ENCODE measurements around the gene CP. TPM values are rescaled to one million over a fixed set of nuclear protein-coding genes. Genes with fewer than 3 reads are reported as not detected.

Gene CP
- total and polyA plus RNA-seq, 2 of the 13 experiments (the other 11 are each of a cell fraction or from before 2014, with no cell fraction given) = 42.6 to 789 TPM

DNA sequence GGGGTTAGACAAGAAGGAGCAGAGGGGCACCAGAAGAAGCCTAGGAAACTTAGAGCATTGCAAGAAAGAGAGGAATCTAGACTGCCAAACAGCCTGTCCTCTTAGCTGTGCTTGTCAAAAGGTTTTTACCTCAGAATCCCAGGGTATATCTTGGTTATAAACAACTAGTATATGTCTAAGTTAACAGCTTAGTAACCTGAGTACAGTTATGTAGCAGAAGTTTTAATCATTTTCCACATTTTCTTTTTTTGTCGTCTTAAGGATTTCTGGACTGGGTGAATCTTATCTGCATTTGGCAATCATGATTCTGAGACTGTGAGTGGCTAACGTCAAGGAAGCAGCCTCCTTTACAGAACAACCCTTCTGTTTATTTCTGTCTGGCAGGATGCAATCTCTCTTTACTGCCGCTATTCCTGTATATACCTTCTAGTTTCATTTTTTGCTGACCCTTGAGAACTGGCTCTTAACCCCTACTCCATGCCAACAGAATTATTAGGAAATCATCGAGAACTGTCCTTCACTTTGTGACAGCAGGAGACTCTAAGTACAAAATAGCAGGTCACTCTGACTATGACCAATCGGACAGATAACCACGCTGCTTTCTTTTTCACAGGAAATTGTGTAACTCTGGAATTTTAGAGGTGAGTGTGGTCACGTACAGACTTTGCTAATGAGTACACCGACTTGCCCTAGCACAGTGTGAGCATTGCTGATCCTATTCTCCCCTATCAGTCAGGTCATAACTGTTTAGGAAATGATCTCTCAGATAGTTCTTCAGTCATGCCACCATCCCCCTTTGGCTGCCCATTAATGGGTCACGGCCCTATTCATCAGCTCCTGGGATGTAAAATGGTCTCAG lies 3.3 kb upstream of the CP start (continued):
- TF ChIP-seq UBTF (CRISPR knock-in tag; IDR thresholded peaks at IDR 0.05) = peak; percentile 54; the same call in 1 of the 2 replicates
- no peak for TF ChIP-seq ZNF775 (CRISPR knock-in tag; IDR thresholded peaks at IDR 0.05; ENCODE audit: borderline replicate concordance)
- TF ChIP-seq ZNF629 (CRISPR knock-in tag; conservative IDR thresholded peaks at IDR 0.05) = peak; percentile 48; the same call in 1 of the 2 replicates
- TF ChIP-seq, protein P1, sequence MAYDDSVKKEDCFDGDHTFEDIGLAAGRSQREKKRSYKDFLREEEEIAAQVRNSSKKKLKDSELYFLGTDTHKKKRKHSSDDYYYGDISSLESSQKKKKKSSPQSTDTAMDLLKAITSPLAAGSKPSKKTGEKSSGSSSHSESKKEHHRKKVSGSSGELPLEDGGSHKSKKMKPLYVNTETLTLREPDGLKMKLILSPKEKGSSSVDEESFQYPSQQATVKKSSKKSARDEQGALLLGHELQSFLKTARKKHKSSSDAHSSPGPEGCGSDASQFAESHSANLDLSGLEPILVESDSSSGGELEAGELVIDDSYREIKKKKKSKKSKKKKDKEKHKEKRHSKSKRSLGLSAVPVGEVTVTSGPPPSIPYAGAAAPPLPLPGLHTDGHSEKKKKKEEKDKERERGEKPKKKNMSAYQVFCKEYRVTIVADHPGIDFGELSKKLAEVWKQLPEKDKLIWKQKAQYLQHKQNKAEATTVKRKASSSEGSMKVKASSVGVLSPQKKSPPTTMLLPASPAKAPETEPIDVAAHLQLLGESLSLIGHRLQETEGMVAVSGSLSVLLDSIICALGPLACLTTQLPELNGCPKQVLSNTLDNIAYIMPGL (CRISPR knock-in tag; IDR thresholded peaks at IDR 0.05; ENCODE audit: borderline replicate concordance in 1 of 2, low read depth in 1 of 2) = peak in 1 of 2 experiments; percentile 72; a peak in 2 of 4 replicates
- peak; percentile 39; the same call in 1 of the 2 replicates for TF ChIP-seq ATF7-NPFF (CRISPR knock-in tag; IDR thresholded peaks at IDR 0.05; ENCODE audit: low read depth)
- TF ChIP-seq ZNF562 (CRISPR knock-in tag; IDR thresholded peaks at IDR 0.05; ENCODE audit: borderline replicate concordance) = no peak
- TF ChIP-seq GTF2F1 (IDR thresholded peaks at IDR 0.05; ENCODE audit: low read length) = no peak
- TF ChIP-seq SMARCE1 (IDR thresholded peaks at IDR 0.05; ENCODE audit: borderline replicate concordance) = no peak
- TF ChIP-seq ZNF713 (CRISPR knock-in tag; IDR thresholded peaks at IDR 0.05) = no peak
- TF ChIP-seq RBM22 (optimal IDR thresholded peaks at IDR 0.05; ENCODE audit: low read length) = peak; percentile 60
- TF ChIP-seq ZNF317 (CRISPR knock-in tag; IDR thresholded peaks at IDR 0.05) = peak; percentile 85
- no peak for TF ChIP-seq GRHL1 (CRISPR knock-in tag; conservative IDR thresholded peaks at IDR 0.05)
- peak; percentile 93 for TF ChIP-seq KAT7 (CRISPR knock-in tag; IDR thresholded peaks at IDR 0.05; ENCODE audit: borderline replicate concordance)
- peak; percentile 85 for TF ChIP-seq ZSCAN9 (CRISPR knock-in tag; IDR thresholded peaks at IDR 0.05; ENCODE audit: borderline replicate concordance)
- TF ChIP-seq JUNB (CRISPR knock-in tag; IDR thresholded peaks at IDR 0.05; ENCODE audit: borderline replicate concordance) = peak; percentile 44; the same call in 1 of the 2 replicates
- peak; percentile 62 for TF ChIP-seq PITX1 (CRISPR knock-in tag; IDR thresholded peaks at IDR 0.05)
- TF ChIP-seq SYNCRIP (IDR thresholded peaks at IDR 0.05; ENCODE audit: insufficient read depth, low read depth, low read length) = no peak
- TF ChIP-seq REPIN1 (CRISPR knock-in tag; IDR thresholded peaks at IDR 0.05; ENCODE audit: borderline replicate concordance, low read depth) = peak; percentile 69; the same call in 1 of the 2 replicates
- TF ChIP-seq PAF1 (CRISPR knock-in tag; IDR thresholded peaks at IDR 0.05) = no peak; the same call in 1 of the 2 replicates
- peak; percentile 77; the same call in 1 of the 2 replicates for TF ChIP-seq STAT6 (CRISPR knock-in tag; IDR thresholded peaks at IDR 0.05; ENCODE audit: borderline replicate concordance)

All from HepG2 (cell line).